SK-N-MC (cell line): ENCODE measurements around the gene RNASEH1.

Experiments
- EZH2 ChIP-seq: fragments of 200-600 bp; sonication (generic); IDR thresholded peaks from one replicate; pipeline ENCODE4 v1.6.1; 2017; ENCODE audit warnings: antibody characterized with exemption
- FOXP2 ChIP-seq: optimal IDR thresholded peaks from 2 replicates; pipeline ENCODE3; 2011; ENCODE audit warnings: mild to moderate bottlenecking, moderate library complexity; ENCODE audit not compliant: insufficient read depth; ENCODE audit errors: extremely low read length, control extremely low read depth
- POLR2AphosphoS5 ChIP-seq: IDR thresholded peaks from 2 replicates; pipeline ENCODE4 v1.6.1; 2012; ENCODE audit warnings: mild to moderate bottlenecking, low read depth, low read length, borderline replicate concordance

DNA sequence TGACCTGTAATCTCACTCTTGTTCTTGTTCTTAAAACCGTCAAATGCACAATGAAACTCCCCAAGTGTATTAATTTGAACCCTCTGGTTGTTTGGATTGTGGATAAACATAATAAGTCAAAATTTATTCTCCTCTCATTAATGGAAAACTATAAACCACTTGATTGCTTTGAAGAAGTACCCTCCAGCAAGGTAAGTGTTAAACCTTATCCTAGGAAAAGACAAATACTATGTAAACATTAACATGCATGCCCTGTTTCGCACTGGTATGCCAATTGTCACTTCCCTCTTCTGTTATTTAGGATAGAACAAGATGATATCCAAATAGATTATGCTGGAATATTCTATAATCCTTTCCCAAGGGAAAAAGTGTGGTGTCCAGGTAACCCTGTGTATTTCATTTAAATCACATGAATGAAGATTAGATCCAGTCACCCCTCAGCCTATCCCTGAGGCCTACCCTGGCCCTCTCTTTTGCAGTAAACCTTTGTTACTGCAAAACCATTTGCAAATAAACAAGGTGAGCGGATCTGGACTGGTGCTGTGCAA is 40.1 kb downstream of the RNASEH1 start:
- no peak for TF ChIP-seq POLR2AphosphoS5
- no peak for TF ChIP-seq FOXP2
- no peak for TF ChIP-seq EZH2
